SK-N-SH treated with all-trans-retinoic acid at 6 μM for 48 hours (cell line): Measurements from ENCODE around the gene UTRN.

ENCODE experiments used
- ATAC-seq: fragments of 200-7000 bp; cut with Tn5 transposase; 3 replicates; pipeline ENCODE4 v1.9.1; 2020; ENCODE audit warnings: mild to moderate bottlenecking, moderate library complexity
- ARNTL ChIP-seq: fragments of 450-650 bp; formaldehyde crosslinking; IDR thresholded peaks from 2 replicates; pipeline ENCODE4 v1.5.0; 2020; ENCODE audit warnings: low read depth, mild to moderate bottlenecking, moderate library complexity, borderline replicate concordance
- BACH2 ChIP-seq: fragments of 250-450 bp; sonication (Bioruptor Pico); IDR thresholded peaks from 2 replicates; pipeline ENCODE4 v1.9.0; 2021; ENCODE audit warnings: mild to moderate bottlenecking, borderline replicate concordance
- CREB5 ChIP-seq: fragments of 250-450 bp; sonication (Bioruptor Pico); IDR thresholded peaks from 2 replicates; pipeline ENCODE4 v1.5.1; 2020; ENCODE audit warnings: low read depth, mild to moderate bottlenecking, moderate library complexity
- CSRNP3 ChIP-seq: fragments of 250-450 bp; sonication (Bioruptor Pico); IDR thresholded peaks from 2 replicates; pipeline ENCODE4 v1.5.1; 2021; ENCODE audit warnings: mild to moderate bottlenecking, moderate library complexity
- ESRRG ChIP-seq: fragments of 250-450 bp; sonication (Bioruptor Pico); IDR thresholded peaks from 2 replicates; pipeline ENCODE4 v1.6.1; 2021; ENCODE audit warnings: mild to moderate bottlenecking
- GLIS3 ChIP-seq: fragments of 250-450 bp; sonication (Bioruptor Pico); IDR thresholded peaks from 2 replicates; pipeline ENCODE4 v1.5.0; 2020; ENCODE audit warnings: mild to moderate bottlenecking, moderate library complexity
- ISL1 ChIP-seq: fragments of 250-450 bp; sonication (Bioruptor Pico); IDR thresholded peaks from 2 replicates; pipeline ENCODE4 v2.1.2; 2022; ENCODE audit warnings: mild to moderate bottlenecking, moderate library complexity
- OSR1 ChIP-seq: fragments of 250-450 bp; sonication (Bioruptor Pico); IDR thresholded peaks from 2 replicates; pipeline ENCODE4 v1.8.0; 2022; ENCODE audit warnings: moderate library complexity, mild to moderate bottlenecking, inconsistent platforms
- PATZ1 ChIP-seq: fragments of 250-450 bp; sonication (Bioruptor Pico); IDR thresholded peaks from 2 replicates; pipeline ENCODE4 v1.8.0; 2020; ENCODE audit warnings: mild to moderate bottlenecking, moderate library complexity, borderline replicate concordance
- POU6F1 ChIP-seq: fragments of 250-450 bp; sonication (Bioruptor Pico); IDR thresholded peaks from 2 replicates; pipeline ENCODE4 v1.8.0; 2021; ENCODE audit warnings: low read depth, mild to moderate bottlenecking, moderate library complexity, borderline replicate concordance
- PPARA ChIP-seq: fragments of 250-450 bp; sonication (Bioruptor Pico); IDR thresholded peaks from 2 replicates; pipeline ENCODE4 v1.5.0; 2020; ENCODE audit warnings: mild to moderate bottlenecking, borderline replicate concordance
- RARB ChIP-seq: fragments of 250-450 bp; sonication (Bioruptor Pico); IDR thresholded peaks from 2 replicates; pipeline ENCODE4 v1.8.0; 2021; ENCODE audit warnings: mild to moderate bottlenecking, moderate library complexity
- SNAI2 ChIP-seq: fragments of 250-450 bp; sonication (Bioruptor Pico); IDR thresholded peaks from 2 replicates; pipeline ENCODE4 v1.5.0; 2020; ENCODE audit warnings: mild to moderate bottlenecking, moderate library complexity
- TCF4 ChIP-seq: fragments of 250-450 bp; sonication (Bioruptor Pico); IDR thresholded peaks from 2 replicates; pipeline ENCODE4 v1.8.0; 2021; ENCODE audit warnings: mild to moderate bottlenecking, moderate library complexity, borderline replicate concordance
- TOX ChIP-seq: fragments of 250-450 bp; sonication (Bioruptor Pico); IDR thresholded peaks from 2 replicates; pipeline ENCODE4 v1.8.0; 2021; ENCODE audit warnings: mild to moderate bottlenecking, moderate library complexity, borderline replicate concordance
- ZC3H10 ChIP-seq: fragments of 250-450 bp; sonication (Bioruptor Pico); IDR thresholded peaks from 2 replicates; pipeline ENCODE4 v1.5.1; 2021; ENCODE audit warnings: mild to moderate bottlenecking, moderate library complexity
- ZFP3 ChIP-seq: fragments of 250-450 bp; sonication (Bioruptor Pico); IDR thresholded peaks from 2 replicates; pipeline ENCODE4 v1.5.0; 2020; ENCODE audit warnings: mild to moderate bottlenecking, moderate library complexity
- ZFP30 ChIP-seq: fragments of 450-650 bp; formaldehyde crosslinking; IDR thresholded peaks from 2 replicates; pipeline ENCODE4 v1.5.0; 2022; ENCODE audit warnings: mild to moderate bottlenecking, moderate library complexity
- ZNF565 ChIP-seq: fragments of 450-650 bp; formaldehyde crosslinking; conservative IDR thresholded peaks from 2 replicates; pipeline ENCODE4 v1.5.0; 2020; ENCODE audit warnings: low read depth, mild to moderate bottlenecking, moderate library complexity
- ZNF8 ChIP-seq: fragments of 450-650 bp; formaldehyde crosslinking; IDR thresholded peaks from 2 replicates; pipeline ENCODE4 v1.5.0; 2020; ENCODE audit warnings: mild to moderate bottlenecking, moderate library complexity

Gene UTRN

GRCh38 chr6:144277605-144278227 is 7.4 kb upstream of the UTRN start:
- no peak for TF ChIP-seq TOX (CRISPR knock-in tag)
- no peak for TF ChIP-seq ZNF565 (CRISPR knock-in tag)
- TF ChIP-seq CREB5 (CRISPR knock-in tag): no peak
- no peak for TF ChIP-seq ZFP30 (CRISPR knock-in tag)
- TF ChIP-seq ZC3H10 (CRISPR knock-in tag): no peak
- TF ChIP-seq PATZ1 (CRISPR knock-in tag): no peak
- no peak for TF ChIP-seq ISL1 (CRISPR knock-in tag)
- TF ChIP-seq TCF4: no peak
- TF ChIP-seq POU6F1 (CRISPR knock-in tag): no peak
- TF ChIP-seq RARB: no peak
- TF ChIP-seq ARNTL (CRISPR knock-in tag): no peak
- no peak for TF ChIP-seq CSRNP3 (CRISPR knock-in tag)
- no peak for TF ChIP-seq OSR1 (CRISPR knock-in tag)
- no peak for ATAC-seq

- no peak for TF ChIP-seq ISL1 (CRISPR knock-in tag)
- TF ChIP-seq SNAI2 (CRISPR knock-in tag): no peak
- no peak for TF ChIP-seq RARB
- TF ChIP-seq POU6F1 (CRISPR knock-in tag): no peak
- TF ChIP-seq PPARA (CRISPR knock-in tag): no peak
- TF ChIP-seq PATZ1 (CRISPR knock-in tag): no peak
- TF ChIP-seq GLIS3 (CRISPR knock-in tag): no peak
- no peak for TF ChIP-seq ZFP30 (CRISPR knock-in tag)
- no peak for TF ChIP-seq ZFP3 (CRISPR knock-in tag)
- ATAC-seq: no peak; the same call in 2 of the 3 replicates
Observed at GRCh38 chr6:144278659-144279314, 6.3 kb upstream of the UTRN start.

GRCh38 chr6:144279484-144280150 is 5.5 kb upstream of the UTRN start:
- ATAC-seq: no peak
- no peak for TF ChIP-seq TOX (CRISPR knock-in tag)
- no peak for TF ChIP-seq ZNF8 (CRISPR knock-in tag)
- TF ChIP-seq BACH2: no peak
- TF ChIP-seq ESRRG (CRISPR knock-in tag): no peak
- no peak for TF ChIP-seq CREB5 (CRISPR knock-in tag)
- no peak for TF ChIP-seq ISL1 (CRISPR knock-in tag)
- TF ChIP-seq PATZ1 (CRISPR knock-in tag): no peak
- no peak for TF ChIP-seq SNAI2 (CRISPR knock-in tag)
- no peak for TF ChIP-seq ZFP30 (CRISPR knock-in tag)
- no peak for TF ChIP-seq CSRNP3 (CRISPR knock-in tag)
